HepG2 (cell line): Measurements from ENCODE around the gene CYP17A1. TPM values are rescaled to one million over a fixed set of nuclear protein-coding genes. Genes with fewer than 3 reads are reported as not detected.

ENCODE experiments used
- ATAC-seq: fragments of 200-7000 bp; cut with Tn5 transposase; 3 replicates; pipeline ENCODE4 v1.9.1; 2020; ENCODE audit warnings: mild to moderate bottlenecking, moderate library complexity
- BruUV-seq: library from RNA; stranded (reverse); fragments of 400-500 nt; replicated peaks from 2 replicates; lab custom pipeline; 2021; lab: Mats Ljungman, UMichigan
- CTCF ChIA-PET: fragments of 300-600 bp; formaldehyde crosslinking; extraction: SDS; loops from one replicate; lab custom pipeline; 2021; ENCODE audit warnings: low total read pairs, inconsistent platforms, low intra/inter-chr PET ratio; lab: Yijun Ruan, JAX
- POLR2A ChIA-PET: fragments of 350-600 bp; sonication (Branson Sonifier 250); formaldehyde crosslinking; loops from one replicate; lab custom pipeline; 2020; ENCODE audit warnings: antibody characterized with exemption, inconsistent platforms; lab: Yijun Ruan, JAX
- DNase-seq: peaks from one replicate; pipeline ENCODE4 v3.0.0-alpha.2; 2015; ENCODE audit warnings: low spot score
- FAIRE-seq: peaks from 3 replicates; lab custom pipeline; 2011; peaks lifted over from hg19 to GRCh38; lab: Jason Lieb, UNC
- H2AFZ ChIP-seq: one replicate; pipeline ENCODE4 v1.6.1; 2011; ENCODE audit warnings: low read length, inconsistent platforms
- H3K27ac ChIP-seq: fragments of 300-600 bp; 3 replicates; pipeline ENCODE4 v1.8.0; 2011; ENCODE audit warnings: mixed run types, mild to moderate bottlenecking, mixed read lengths, low read length, inconsistent platforms; ENCODE audit not compliant: insufficient read depth; ENCODE audit errors: extremely low read length
- H3K27me3 ChIP-seq, 2 experiments: fragments of 200-600 bp in 1 of 2; 2 replicates in 1 of 2; 3 replicates in 1 of 2; pipeline versions ENCODE4 v1.6.0 to v1.8.0; 2011; ENCODE audit warnings: low read length in 2 of 2, mild to moderate bottlenecking in 2 of 2, moderate library complexity in 2 of 2, inconsistent platforms in 1 of 2; ENCODE audit not compliant: insufficient read depth in 2 of 2, control insufficient read depth in 1 of 2
- H3K36me3 ChIP-seq, 2 experiments: fragments of 200-600 bp in 1 of 2; replicated peaks in 1 of 2; 2 replicates in 1 of 2; 3 replicates in 1 of 2; pipeline versions ENCODE4 v1.5.1 to v1.8.0; 2011; ENCODE audit warnings: low read length in 2 of 2, inconsistent platforms in 1 of 2; ENCODE audit not compliant: insufficient read depth in 2 of 2, control insufficient read depth in 1 of 2
- H3K4me1 ChIP-seq: 2 replicates; pipeline ENCODE4 v1.5.1; 2012; ENCODE audit warnings: low read length, inconsistent platforms; ENCODE audit not compliant: insufficient read depth
- H3K4me2 ChIP-seq: 2 replicates; pipeline ENCODE4 v1.6.0; 2011; ENCODE audit warnings: low read depth, low read length, inconsistent platforms
- H3K4me3 ChIP-seq, 3 experiments: fragments of 200-600 bp in 1 of 3; sonication (generic), shearing (Covaris generic) in 1 of 3; replicated peaks in 1 of 3; 2 replicates each; pipeline ENCODE4 v1.5.1; 2011 to 2016; ENCODE audit warnings: low read length in 3 of 3, inconsistent platforms in 2 of 3, low read depth in 2 of 3, mild to moderate bottlenecking in 2 of 3, control low read depth in 1 of 3, mixed read lengths in 1 of 3; ENCODE audit not compliant: insufficient read depth in 1 of 3
- H3K79me2 ChIP-seq: one replicate; pipeline ENCODE4 v1.6.1; 2011; ENCODE audit warnings: low read length, inconsistent platforms; ENCODE audit not compliant: insufficient read depth
- H3K9ac ChIP-seq: 2 replicates; pipeline ENCODE4 v1.6.0; 2011; ENCODE audit warnings: mild to moderate bottlenecking, low read depth, low read length, inconsistent platforms; ENCODE audit not compliant: insufficient read depth
- H3K9me3 ChIP-seq: 2 replicates; pipeline ENCODE4 v1.5.1; 2012; ENCODE audit warnings: mild to moderate bottlenecking, low read length
- H4K20me1 ChIP-seq: 2 replicates; pipeline ENCODE4 v1.6.0; 2011; ENCODE audit warnings: inconsistent platforms, mild to moderate bottlenecking, low read length, moderate library complexity; ENCODE audit not compliant: insufficient read depth
- ASH2L ChIP-seq: fragments of 300-600, 200-600 bp; sonication (generic); IDR thresholded peaks from 2 replicates; pipeline ENCODE4 v1.7.0; 2017; ENCODE audit warnings: low read depth, mild to moderate bottlenecking, moderate library complexity, mixed read lengths, low read length; ENCODE audit not compliant: insufficient read length
- HDAC1 ChIP-seq: sonication (generic); formaldehyde crosslinking; IDR thresholded peaks from 2 replicates; pipeline ENCODE4 v1.5.1; 2020; ENCODE audit warnings: mild to moderate bottlenecking, missing genetic modification reagents
- KAT7 ChIP-seq: IDR thresholded peaks from 2 replicates; pipeline ENCODE4 v1.6.1; 2018; ENCODE audit warnings: borderline replicate concordance, missing compliant biosample characterization
- MTF1 ChIP-seq: sonication (generic); formaldehyde crosslinking; IDR thresholded peaks from 2 replicates; pipeline ENCODE4 v1.5.0; 2020; ENCODE audit warnings: missing genetic modification reagents
- NR2C2 ChIP-seq: sonication (generic); formaldehyde crosslinking; IDR thresholded peaks from 2 replicates; pipeline ENCODE4 v1.4.0; 2020; ENCODE audit warnings: missing genetic modification reagents, mild to moderate bottlenecking, moderate library complexity, borderline replicate concordance
- PATZ1 ChIP-seq: sonication (generic); formaldehyde crosslinking; IDR thresholded peaks from 2 replicates; pipeline ENCODE4 v1.4.0; 2020; ENCODE audit warnings: missing genetic modification reagents
- PLRG1 ChIP-seq: fragments of 450-650 bp; conservative IDR thresholded peaks from 2 replicates; pipeline ENCODE4 v1.6.1; 2016
- SIN3A ChIP-seq: IDR thresholded peaks from 2 replicates; pipeline ENCODE4 v1.6.1; 2011; ENCODE audit warnings: low read depth, mild to moderate bottlenecking, control low read depth, low read length, borderline replicate concordance
- SP4 ChIP-seq: sonication (generic); formaldehyde crosslinking; IDR thresholded peaks from 2 replicates; pipeline ENCODE4 v1.8.1; 2023; ENCODE audit warnings: mild to moderate bottlenecking, missing genetic modification reagents
- TFAP4 ChIP-seq: sonication (generic); IDR thresholded peaks from 2 replicates; pipeline ENCODE4 v1.6.1; 2016; ENCODE audit warnings: low read depth, borderline replicate concordance
- ZNF143 ChIP-seq: sonication (generic); formaldehyde crosslinking; IDR thresholded peaks from 2 replicates; pipeline ENCODE4 v1.4.0; 2020; ENCODE audit warnings: missing genetic modification reagents
- ZNF17 ChIP-seq: sonication (generic); formaldehyde crosslinking; IDR thresholded peaks from 2 replicates; pipeline ENCODE4 v1.5.0; 2020; ENCODE audit warnings: mild to moderate bottlenecking, missing genetic modification reagents
- WGBS: methylation state at CpG from one replicate; pipeline ENCODE4 v1.1.6; 2017; ENCODE audit warnings: low lambda C conversion rate; 5-methylcytosine and 5-hydroxymethylcytosine counted together
- in situ Hi-C: cut with HindIII; loops from 2 replicates; pipeline ENCODE4 v1.10.0; 2017; ENCODE audit warnings: low pct_unique_long_range_greater_than_20kb; ENCODE audit not compliant: extremely low pct_ligation_motif_present
- intact Hi-C: fragments of 100-400 bp; cut with micrococcal nuclease; formaldehyde crosslinking; loops from one replicate; pipeline ENCODE4 v1.10.0; 2022; ENCODE audit not compliant: unreplicated experiment
- polyA plus RNA-seq, 8 experiments: library from polyadenylated mRNA; depleted of rRNA in 3 of 8; stranded (reverse) in 7 of 8; unstranded in 1 of 8; fragments of >200 nt; fragmentation: Illumina TruSeq in 4 of 8; extraction: Trizol in 4 of 8; gene quantifications; 2 replicates each; pipeline versions ENCODE4 v1.2.1 to v1.2.3, GENCODE V29; 2011 to 2016; ENCODE audit warnings: low read depth in 4 of 8, missing spikeins in 1 of 8, mixed read lengths in 1 of 8; ENCODE audit not compliant: insufficient read depth in 1 of 8
- total RNA-seq, 5 experiments: library from RNA; depleted of rRNA; stranded (reverse); fragments of >200 nt; fragmentation: Illumina TruSeq; extraction: Trizol; gene quantifications; 2 replicates each; pipeline ENCODE4 v1.2.3, GENCODE V29; 2016; ENCODE audit warnings: low read depth in 1 of 5
- TF ChIP-seq, protein P1 (sequence below): IDR thresholded peaks from 2 replicates; pipeline ENCODE4 v1.6.1; 2018; ENCODE audit warnings: missing genetic modification reagents
- TF ChIP-seq, protein P2 (sequence below): sonication (generic); formaldehyde crosslinking; IDR thresholded peaks from 2 replicates; pipeline ENCODE4 v1.9.0; 2021; ENCODE audit warnings: mild to moderate bottlenecking, missing genetic modification reagents

CYP17A1 gene
- total and polyA plus RNA-seq, 2 of the 13 experiments (the other 11 are each of a cell fraction or from before 2014, with no cell fraction given), result 0.13 to 1.1 TPM

GRCh38 chr10:102814453-102814871, 22.8 kb downstream of the CYP17A1 start:
- Histone ChIP-seq H3K27ac (peak overlapping the region; percentile 90), H3K4me2 (peak overlapping the region; percentile 88)
- DNase-seq, result peak; percentile 76
- TF ChIP-seq NR2C2 (CRISPR knock-in tag), result 0 out of 2 replicates have a peak, but pooled peaks have one; percentile 20
- TF ChIP-seq ZNF17 (CRISPR knock-in tag), result 0 out of 2 replicates have a peak, but pooled peaks have one; percentile 11
- TF ChIP-seq, protein P1, sequence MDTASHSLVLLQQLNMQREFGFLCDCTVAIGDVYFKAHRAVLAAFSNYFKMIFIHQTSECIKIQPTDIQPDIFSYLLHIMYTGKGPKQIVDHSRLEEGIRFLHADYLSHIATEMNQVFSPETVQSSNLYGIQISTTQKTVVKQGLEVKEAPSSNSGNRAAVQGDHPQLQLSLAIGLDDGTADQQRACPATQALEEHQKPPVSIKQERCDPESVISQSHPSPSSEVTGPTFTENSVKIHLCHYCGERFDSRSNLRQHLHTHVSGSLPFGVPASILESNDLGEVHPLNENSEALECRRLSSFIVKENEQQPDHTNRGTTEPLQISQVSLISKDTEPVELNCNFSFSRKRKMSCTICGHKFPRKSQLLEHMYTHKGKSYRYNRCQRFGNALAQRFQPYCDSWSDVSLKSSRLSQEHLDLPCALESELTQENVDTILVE (CRISPR knock-in tag), result 0 out of 2 replicates have a peak, but pooled peaks have one; percentile 9
- no peak for TF ChIP-seq PATZ1 (CRISPR knock-in tag)
- TF ChIP-seq ASH2L, result peak; percentile 29
- TF ChIP-seq KAT7 (CRISPR knock-in tag), result no peak
- TF ChIP-seq TFAP4, result peak; percentile 85
- peak; percentile 21 for TF ChIP-seq HDAC1
- TF ChIP-seq SIN3A, result peak; percentile 36; the same call in 1 of the 2 replicates
- TF ChIP-seq, protein P2, sequence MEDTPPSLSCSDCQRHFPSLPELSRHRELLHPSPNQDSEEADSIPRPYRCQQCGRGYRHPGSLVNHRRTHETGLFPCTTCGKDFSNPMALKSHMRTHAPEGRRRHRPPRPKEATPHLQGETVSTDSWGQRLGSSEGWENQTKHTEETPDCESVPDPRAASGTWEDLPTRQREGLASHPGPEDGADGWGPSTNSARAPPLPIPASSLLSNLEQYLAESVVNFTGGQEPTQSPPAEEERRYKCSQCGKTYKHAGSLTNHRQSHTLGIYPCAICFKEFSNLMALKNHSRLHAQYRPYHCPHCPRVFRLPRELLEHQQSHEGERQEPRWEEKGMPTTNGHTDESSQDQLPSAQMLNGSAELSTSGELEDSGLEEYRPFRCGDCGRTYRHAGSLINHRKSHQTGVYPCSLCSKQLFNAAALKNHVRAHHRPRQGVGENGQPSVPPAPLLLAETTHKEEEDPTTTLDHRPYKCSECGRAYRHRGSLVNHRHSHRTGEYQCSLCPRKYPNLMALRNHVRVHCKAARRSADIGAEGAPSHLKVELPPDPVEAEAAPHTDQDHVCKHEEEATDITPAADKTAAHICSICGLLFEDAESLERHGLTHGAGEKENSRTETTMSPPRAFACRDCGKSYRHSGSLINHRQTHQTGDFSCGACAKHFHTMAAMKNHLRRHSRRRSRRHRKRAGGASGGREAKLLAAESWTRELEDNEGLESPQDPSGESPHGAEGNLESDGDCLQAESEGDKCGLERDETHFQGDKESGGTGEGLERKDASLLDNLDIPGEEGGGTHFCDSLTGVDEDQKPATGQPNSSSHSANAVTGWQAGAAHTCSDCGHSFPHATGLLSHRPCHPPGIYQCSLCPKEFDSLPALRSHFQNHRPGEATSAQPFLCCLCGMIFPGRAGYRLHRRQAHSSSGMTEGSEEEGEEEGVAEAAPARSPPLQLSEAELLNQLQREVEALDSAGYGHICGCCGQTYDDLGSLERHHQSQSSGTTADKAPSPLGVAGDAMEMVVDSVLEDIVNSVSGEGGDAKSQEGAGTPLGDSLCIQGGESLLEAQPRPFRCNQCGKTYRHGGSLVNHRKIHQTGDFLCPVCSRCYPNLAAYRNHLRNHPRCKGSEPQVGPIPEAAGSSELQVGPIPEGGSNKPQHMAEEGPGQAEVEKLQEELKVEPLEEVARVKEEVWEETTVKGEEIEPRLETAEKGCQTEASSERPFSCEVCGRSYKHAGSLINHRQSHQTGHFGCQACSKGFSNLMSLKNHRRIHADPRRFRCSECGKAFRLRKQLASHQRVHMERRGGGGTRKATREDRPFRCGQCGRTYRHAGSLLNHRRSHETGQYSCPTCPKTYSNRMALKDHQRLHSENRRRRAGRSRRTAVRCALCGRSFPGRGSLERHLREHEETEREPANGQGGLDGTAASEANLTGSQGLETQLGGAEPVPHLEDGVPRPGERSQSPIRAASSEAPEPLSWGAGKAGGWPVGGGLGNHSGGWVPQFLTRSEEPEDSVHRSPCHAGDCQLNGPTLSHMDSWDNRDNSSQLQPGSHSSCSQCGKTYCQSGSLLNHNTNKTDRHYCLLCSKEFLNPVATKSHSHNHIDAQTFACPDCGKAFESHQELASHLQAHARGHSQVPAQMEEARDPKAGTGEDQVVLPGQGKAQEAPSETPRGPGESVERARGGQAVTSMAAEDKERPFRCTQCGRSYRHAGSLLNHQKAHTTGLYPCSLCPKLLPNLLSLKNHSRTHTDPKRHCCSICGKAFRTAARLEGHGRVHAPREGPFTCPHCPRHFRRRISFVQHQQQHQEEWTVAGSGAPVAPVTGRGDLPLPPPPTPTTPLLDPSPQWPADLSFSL (CRISPR knock-in tag), result peak; percentile 77
- TF ChIP-seq MTF1 (CRISPR knock-in tag), result no peak
- no peak for TF ChIP-seq ZNF143 (CRISPR knock-in tag)
- no peak for TF ChIP-seq PLRG1
- no peak for TF ChIP-seq SP4 (CRISPR knock-in tag)

More at GRCh38 chr10:102814453-102814871, 22.8 kb downstream of the CYP17A1 start:
- in situ Hi-C loops, result loop anchor here (10.0 kb wide), 1 partner anchor 70 kb away; the partner anchor contains the start of gene WBP1L
- intact Hi-C loops, result loop anchor here (2.0 kb wide), 1 partner anchor 72 kb away; the partner anchor contains the start of gene WBP1L
- CTCF ChIA-PET, result no interaction called here
- Histone ChIP-seq H4K20me1 (no peaks in the 10 kb centered on the region), H2AFZ (no peak overlapping the region), H3K79me2 (no peaks in the 10 kb centered on the region), H3K36me3 (peaks cover 4 to 12% of the 10 kb centered on the region in 2 experiments; a peak in 3 of 5 replicates), H3K4me1 (peaks cover 42% of the 10 kb centered on the region), H3K9ac (peak overlapping the region; percentile 65), H3K9me3 (no peaks in the 10 kb centered on the region), H3K4me3 (peak overlapping the region in 2 of 3 experiments; percentile 26 to 56; a peak in 4 of 6 replicates), H3K27me3 (no peaks in the 10 kb centered on the region)
- BruUV-seq, result no TSS peak
- ATAC-seq (peak; percentile 52), FAIRE-seq (no peak)
- POLR2A ChIA-PET, result interaction anchor here (0.7 to 3.1 kb wide), 7 partner anchors 13 to 104 kb away, joined by 3 to 25 read pairs (median 4); partner anchors contain the start of genes CNNM2 and WBP1L
- 1% methylated on average over 8 of the region's 8 CpGs for WGBS
